Esophagus muscularis mucosa (tissue), 3 donors: ENCODE data around the gene NUDT1.

Experiments
- EP300 ChIP-seq: sonication (generic); formaldehyde crosslinking; IDR thresholded peaks from one replicate; pipeline ENCODE4 v1.6.1; 2017; ENCODE audit warnings: antibody characterized with exemption
- TF ChIP-seq, protein P1 (sequence below), 3 experiments: fragments of 200-600 bp in 2 of 3; fragments of 450-650 bp in 1 of 3; sonication (generic) in 2 of 3; IDR thresholded peaks; one replicate each; pipeline ENCODE4 v1.5.1; 2017 to 2019; ENCODE audit warnings: antibody characterized with exemption in 3 of 3, mild to moderate bottlenecking in 2 of 3, moderate library complexity in 1 of 3

DNA sequence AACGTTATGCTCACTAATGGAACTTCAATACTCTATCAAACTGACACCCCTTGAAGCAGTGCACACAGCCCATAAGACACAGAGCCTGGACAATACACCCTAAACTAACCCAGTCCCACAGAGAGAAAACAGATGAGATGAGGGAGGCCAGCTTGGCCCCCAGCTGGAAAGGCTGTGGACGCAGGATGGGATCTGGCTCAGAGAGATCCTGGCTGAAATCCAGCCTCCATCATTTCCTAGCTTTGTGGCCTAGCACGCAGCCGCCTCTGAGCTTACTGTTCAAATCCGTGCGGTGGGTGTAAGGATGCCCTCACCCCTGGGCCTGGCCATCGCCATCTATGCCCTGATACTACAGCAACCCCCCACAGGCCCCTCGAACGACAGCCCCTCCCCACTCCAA, 39.5 kb downstream of the NUDT1 start:
- TF ChIP-seq EP300, result no peak
- TF ChIP-seq, protein P1, sequence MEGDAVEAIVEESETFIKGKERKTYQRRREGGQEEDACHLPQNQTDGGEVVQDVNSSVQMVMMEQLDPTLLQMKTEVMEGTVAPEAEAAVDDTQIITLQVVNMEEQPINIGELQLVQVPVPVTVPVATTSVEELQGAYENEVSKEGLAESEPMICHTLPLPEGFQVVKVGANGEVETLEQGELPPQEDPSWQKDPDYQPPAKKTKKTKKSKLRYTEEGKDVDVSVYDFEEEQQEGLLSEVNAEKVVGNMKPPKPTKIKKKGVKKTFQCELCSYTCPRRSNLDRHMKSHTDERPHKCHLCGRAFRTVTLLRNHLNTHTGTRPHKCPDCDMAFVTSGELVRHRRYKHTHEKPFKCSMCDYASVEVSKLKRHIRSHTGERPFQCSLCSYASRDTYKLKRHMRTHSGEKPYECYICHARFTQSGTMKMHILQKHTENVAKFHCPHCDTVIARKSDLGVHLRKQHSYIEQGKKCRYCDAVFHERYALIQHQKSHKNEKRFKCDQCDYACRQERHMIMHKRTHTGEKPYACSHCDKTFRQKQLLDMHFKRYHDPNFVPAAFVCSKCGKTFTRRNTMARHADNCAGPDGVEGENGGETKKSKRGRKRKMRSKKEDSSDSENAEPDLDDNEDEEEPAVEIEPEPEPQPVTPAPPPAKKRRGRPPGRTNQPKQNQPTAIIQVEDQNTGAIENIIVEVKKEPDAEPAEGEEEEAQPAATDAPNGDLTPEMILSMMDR (IDR thresholded peaks at IDR 0.05), result no peak
